Liver (tissue), 9 donors: Measurements from ENCODE around the gene EGFLAM. TPM values are rescaled to one million over a fixed set of nuclear protein-coding genes. Genes with fewer than 3 reads are reported as not detected.

Experiments
- DNase-seq: peaks from one replicate; pipeline ENCODE4 v3.0.0-alpha.2; 2017; ENCODE audit warnings: low spot score
- H3K27ac ChIP-seq, 2 donors: one replicate each; pipeline ENCODE4 v1.7.0; 2013; ENCODE audit warnings: inconsistent platforms in 2 of 2, low read length in 2 of 2, control low read depth in 1 of 2, low read depth in 1 of 2, mild to moderate bottlenecking in 1 of 2
- H3K27me3 ChIP-seq, 4 donors: one replicate each; pipeline versions ENCODE4 v1.6.1 to v1.7.0; 2013; ENCODE audit warnings: low read length in 3 of 4, inconsistent platforms in 1 of 4, mild to moderate bottlenecking in 1 of 4, moderate library complexity in 1 of 4; ENCODE audit not compliant: control insufficient read depth in 4 of 4, insufficient read depth in 4 of 4
- H3K36me3 ChIP-seq, 4 donors: one replicate each; pipeline versions ENCODE4 v1.6.1 to v1.7.0; 2013; ENCODE audit warnings: low read length in 3 of 4, mild to moderate bottlenecking in 3 of 4, low read depth in 1 of 4, moderate library complexity in 1 of 4; ENCODE audit not compliant: control insufficient read depth in 4 of 4, insufficient read depth in 3 of 4
- H3K4me1 ChIP-seq, 4 donors: one replicate each; pipeline versions ENCODE4 v1.6.1 to v1.7.0; 2013; ENCODE audit warnings: low read length in 3 of 4, mild to moderate bottlenecking in 3 of 4, moderate library complexity in 1 of 4; ENCODE audit not compliant: control insufficient read depth in 4 of 4, insufficient read depth in 4 of 4
- H3K4me3 ChIP-seq, 3 donors: one replicate each; pipeline versions ENCODE4 v1.6.1 to v1.7.0; 2013; ENCODE audit warnings: low read length in 3 of 3, control low read depth in 1 of 3, low read depth in 1 of 3, mild to moderate bottlenecking in 1 of 3
- H3K9ac ChIP-seq, 2 donors: one replicate each; pipeline ENCODE4 v1.7.0; 2013; ENCODE audit warnings: low read length in 2 of 2, mild to moderate bottlenecking in 2 of 2, moderate library complexity in 2 of 2, control low read depth in 1 of 2, low read depth in 1 of 2
- H3K9me3 ChIP-seq, 4 donors: one replicate each; pipeline versions ENCODE4 v1.6.1 to v1.7.0; 2013; ENCODE audit warnings: low read length in 3 of 4; ENCODE audit not compliant: control insufficient read depth in 4 of 4
- CTCF ChIP-seq: fragments of 150-350 bp; IDR thresholded peaks from 2 replicates; pipeline ENCODE4 v1.5.1; 2017; ENCODE audit warnings: improper control_type of control experiment, low read depth, low read length; ENCODE audit not compliant: missing input control
- EGR1 ChIP-seq, 2 donors: IDR thresholded peaks; 2 replicates each; pipeline ENCODE4 v1.6.1; 2016 to 2018; ENCODE audit warnings: antibody characterized with exemption in 2 of 2, low read depth in 2 of 2
- FOXA1 ChIP-seq: IDR thresholded peaks from 2 replicates; pipeline ENCODE4 v1.6.1; 2016; ENCODE audit warnings: antibody characterized with exemption
- FOXA2 ChIP-seq: IDR thresholded peaks from 2 replicates; pipeline ENCODE4 v1.6.1; 2016; ENCODE audit warnings: antibody characterized with exemption
- GABPA ChIP-seq, 2 donors: IDR thresholded peaks in 1 of 2; conservative IDR thresholded peaks in 1 of 2; 2 replicates each; pipeline ENCODE4 v1.6.1; 2016; ENCODE audit warnings: antibody characterized with exemption in 2 of 2, mild to moderate bottlenecking in 1 of 2, moderate library complexity in 1 of 2
- HNF4G ChIP-seq: IDR thresholded peaks from 2 replicates; pipeline ENCODE4 v1.6.1; 2016; ENCODE audit warnings: antibody characterized with exemption
- JUND ChIP-seq, 2 donors: IDR thresholded peaks; 2 replicates each; pipeline ENCODE4 v1.6.1; 2016; ENCODE audit warnings: antibody characterized with exemption in 2 of 2
- MAX ChIP-seq: IDR thresholded peaks from 2 replicates; pipeline ENCODE4 v1.6.1; 2016; ENCODE audit warnings: antibody characterized with exemption
- RAD21 ChIP-seq, 2 donors: IDR thresholded peaks; 2 replicates each; pipeline ENCODE4 v1.6.1; 2016; ENCODE audit warnings: antibody characterized with exemption in 2 of 2, mild to moderate bottlenecking in 2 of 2
- REST ChIP-seq: IDR thresholded peaks from 2 replicates; pipeline ENCODE4 v1.6.1; 2016; ENCODE audit warnings: antibody characterized with exemption, mild to moderate bottlenecking
- RXRA ChIP-seq, 2 donors: IDR thresholded peaks; 2 replicates each; pipeline ENCODE4 v1.6.1; 2017 to 2018; ENCODE audit warnings: antibody characterized with exemption in 2 of 2, mild to moderate bottlenecking in 1 of 2
- SP1 ChIP-seq: IDR thresholded peaks from 2 replicates; pipeline ENCODE4 v1.6.1; 2018; ENCODE audit warnings: antibody characterized with exemption, mild to moderate bottlenecking
- TAF1 ChIP-seq: conservative IDR thresholded peaks from 2 replicates; pipeline ENCODE4 v1.6.1; 2016; ENCODE audit warnings: antibody characterized with exemption, mild to moderate bottlenecking
- YY1 ChIP-seq: IDR thresholded peaks from 2 replicates; pipeline ENCODE4 v1.6.1; 2016; ENCODE audit warnings: antibody characterized with exemption, mild to moderate bottlenecking
- WGBS: extraction: QIAGEN DNeasy Blood & Tissue Kit; methylation state at CpG from one replicate; pipeline ENCODE4 v1.1.7; 2013; 5-methylcytosine and 5-hydroxymethylcytosine counted together
- polyA plus RNA-seq, 2 donors: library from polyadenylated mRNA; stranded (reverse) in 1 of 2; unstranded in 1 of 2; fragments of 200-250 nt in 1 of 2; fragments of >200 nt in 1 of 2; fragmentation: Nextera tagmentation in 1 of 2; extraction: Ambion mirVana in 1 of 2; gene quantifications; one replicate each; pipeline versions ENCODE4 v1.2.1 to v1.2.3, GENCODE V29; 2013 to 2015
- total RNA-seq, 2 donors: library from RNA; depleted of rRNA; stranded (reverse); fragments of >200 nt; gene quantifications; one replicate each; pipeline ENCODE4 v1.2.3, GENCODE V29; 2014
- TF ChIP-seq, protein P1 (sequence below): IDR thresholded peaks from 2 replicates; pipeline ENCODE4 v1.6.1; 2016; ENCODE audit warnings: antibody characterized with exemption
- donor health status: healthy.
- donor health status: healthy.
- donor health status: healthy.
- donor health status: healthy.
- donor health status: healthy.

The EGFLAM gene
- total and polyA plus RNA-seq, 4 donors = 1.1 to 4.9 (median 1.9) TPM

DNA sequence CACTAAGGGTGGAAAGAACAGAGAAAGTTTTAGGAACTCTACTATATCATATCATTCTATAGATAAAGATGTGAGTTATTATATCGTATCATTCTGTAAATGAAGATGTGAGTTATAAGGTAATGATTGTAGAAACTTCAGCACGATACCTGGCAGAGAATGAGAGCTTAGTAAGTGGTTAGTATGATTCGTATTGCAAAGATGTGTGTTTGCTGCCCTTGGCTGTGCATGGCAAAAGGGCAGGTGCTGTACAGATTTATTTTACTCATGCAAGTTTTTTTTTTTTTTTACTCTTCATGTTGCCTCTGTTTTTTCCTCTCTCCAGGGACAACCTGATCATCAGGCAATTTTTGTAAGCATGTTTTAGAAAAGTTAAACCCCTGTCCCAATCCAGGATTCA, 83.3 kb downstream of the EGFLAM start:
- no peak for DNase-seq
- WGBS = 87% methylated on average over 3 of the region's 3 CpGs
- no peak for TF ChIP-seq GABPA (IDR thresholded peaks at IDR 0.05 in 1 of 2, conservative IDR thresholded peaks at IDR 0.05 in 1 of 2)
- no peaks in the 10 kb centered on the region for H3K36me3 ChIP-seq
- H3K9me3 ChIP-seq = no peaks in the 10 kb centered on the region
- no peak overlapping the region for H3K27ac ChIP-seq
- no peaks in the 10 kb centered on the region for H3K4me1 ChIP-seq
- no peak overlapping the region for H3K9ac ChIP-seq
- H3K27me3 ChIP-seq = peaks cover 0 to 8% (median 5%) of the 10 kb centered on the region in 4 donors
- H3K4me3 ChIP-seq = no peak overlapping the region

- no peak for DNase-seq
- H3K4me1 ChIP-seq = no peaks in the 10 kb centered on the region
- WGBS = 68% methylated on average over 2 of the region's 2 CpGs
- no peak overlapping the region for H3K4me3 ChIP-seq
- H3K27me3 ChIP-seq = peaks cover 0 to 8% (median 5%) of the 10 kb centered on the region in 4 donors
- no peak overlapping the region for H3K9ac ChIP-seq
- no peaks in the 10 kb centered on the region for H3K9me3 ChIP-seq
- no peak for TF ChIP-seq SP1
- no peak for TF ChIP-seq GABPA (IDR thresholded peaks at IDR 0.05 in 1 of 2, conservative IDR thresholded peaks at IDR 0.05 in 1 of 2)
- no peak for TF ChIP-seq HNF4G
- TF ChIP-seq EGR1 (IDR thresholded peaks at IDR 0.05; ENCODE audit: low read depth in 2 of 2) = no peak
- no peak for TF ChIP-seq FOXA2
- no peak for TF ChIP-seq RXRA (IDR thresholded peaks at IDR 0.05)
- TF ChIP-seq MAX = no peak
- no peak for TF ChIP-seq REST
- no peak for TF ChIP-seq TAF1
- no peak for TF ChIP-seq RAD21 (IDR thresholded peaks at IDR 0.05)
- no peak for TF ChIP-seq FOXA1
- TF ChIP-seq, protein P1, sequence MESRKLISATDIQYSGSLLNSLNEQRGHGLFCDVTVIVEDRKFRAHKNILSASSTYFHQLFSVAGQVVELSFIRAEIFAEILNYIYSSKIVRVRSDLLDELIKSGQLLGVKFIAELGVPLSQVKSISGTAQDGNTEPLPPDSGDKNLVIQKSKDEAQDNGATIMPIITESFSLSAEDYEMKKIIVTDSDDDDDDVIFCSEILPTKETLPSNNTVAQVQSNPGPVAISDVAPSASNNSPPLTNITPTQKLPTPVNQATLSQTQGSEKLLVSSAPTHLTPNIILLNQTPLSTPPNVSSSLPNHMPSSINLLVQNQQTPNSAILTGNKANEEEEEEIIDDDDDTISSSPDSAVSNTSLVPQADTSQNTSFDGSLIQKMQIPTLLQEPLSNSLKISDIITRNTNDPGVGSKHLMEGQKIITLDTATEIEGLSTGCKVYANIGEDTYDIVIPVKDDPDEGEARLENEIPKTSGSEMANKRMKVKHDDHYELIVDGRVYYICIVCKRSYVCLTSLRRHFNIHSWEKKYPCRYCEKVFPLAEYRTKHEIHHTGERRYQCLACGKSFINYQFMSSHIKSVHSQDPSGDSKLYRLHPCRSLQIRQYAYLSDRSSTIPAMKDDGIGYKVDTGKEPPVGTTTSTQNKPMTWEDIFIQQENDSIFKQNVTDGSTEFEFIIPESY = no peak
- TF ChIP-seq JUND (IDR thresholded peaks at IDR 0.05) = no peak
- no peak for TF ChIP-seq CTCF
- TF ChIP-seq YY1 = no peak
- no peak overlapping the region for H3K27ac ChIP-seq
- H3K36me3 ChIP-seq = no peaks in the 10 kb centered on the region
Observed at GRCh38 chr5:38342261-38342660, 83.9 kb downstream of the EGFLAM start.
